22Rv1 (cell line): ENCODE results near the gene VSIG8.

Source experiments
- CTCF ChIP-seq: fragments of 450-650 bp; IDR thresholded peaks from 2 replicates; pipeline ENCODE4 v1.5.1; 2017; ENCODE audit warnings: mild to moderate bottlenecking
- ZFX ChIP-seq: fragments of 450-650 bp; IDR thresholded peaks from 2 replicates; pipeline ENCODE4 v1.6.1; 2017; ENCODE audit warnings: antibody characterized with exemption, borderline replicate concordance

GRCh38 chr1:159881622-159882526 is 19.4 kb upstream of the VSIG8 start:
- no peak for TF ChIP-seq CTCF
- TF ChIP-seq ZFX: no peak
